GM03348 (cell line): ENCODE results near the gene PVR.
"Not testable (repeated sequence)": the region's sequence is repeated elsewhere in the genome, so short reads cannot be mapped to it uniquely, and the experiment has no call there.

Experiments used
- DNase-seq: peaks from one replicate; pipeline ENCODE4 v3.0.0; 2012; ENCODE audit warnings: low spot score

The PVR gene

DNA sequence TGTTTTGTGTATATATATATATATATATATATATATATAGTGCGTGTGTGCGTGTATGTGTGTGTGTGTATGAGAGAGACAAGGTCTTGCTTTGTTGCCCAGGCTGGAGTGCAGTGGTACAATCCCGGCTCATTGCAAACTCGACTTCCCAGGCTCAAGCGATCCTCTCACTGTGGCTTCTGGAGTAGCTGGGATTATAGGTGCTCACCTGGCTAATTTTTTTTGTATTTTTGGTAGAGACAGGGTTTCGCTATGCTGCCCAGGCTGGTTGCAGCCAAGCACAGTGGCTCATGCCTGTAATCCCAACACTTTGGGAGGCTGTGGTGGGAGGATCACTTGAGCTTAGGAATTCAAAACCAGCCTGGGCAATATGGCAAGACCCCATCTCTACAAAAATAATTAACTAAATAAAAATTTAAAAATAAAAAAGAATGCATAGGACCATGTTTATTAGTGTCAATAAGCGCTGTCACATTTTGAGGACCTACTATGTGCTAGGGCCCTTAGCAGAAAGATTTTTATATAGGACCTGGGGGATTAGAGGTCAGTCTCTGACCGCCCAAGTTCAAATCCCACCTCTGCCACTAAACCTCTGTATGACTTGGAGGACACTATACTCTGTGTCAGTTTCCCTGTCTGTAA lies 1.8 kb downstream of the PVR start:
- DNase-seq: no peak

DNA sequence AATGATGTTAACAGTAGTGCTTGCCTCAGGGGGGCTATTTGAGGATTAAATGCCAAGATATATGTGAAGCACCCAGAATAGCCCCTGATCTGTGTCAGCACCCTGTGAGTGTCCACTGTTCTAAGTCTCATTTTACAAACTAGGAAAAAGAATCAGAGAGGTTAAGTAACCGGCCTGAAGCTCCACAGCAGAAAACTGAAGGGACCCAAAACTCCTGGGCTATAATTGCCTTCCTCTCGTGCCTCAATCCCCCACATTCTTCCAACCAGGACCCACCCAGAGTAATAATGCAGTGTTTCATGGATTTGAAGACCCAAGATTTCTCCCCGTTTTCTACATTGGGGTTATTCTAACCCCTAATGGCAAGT lies 2.3 kb downstream of the PVR start:
- no peak for DNase-seq

DNA sequence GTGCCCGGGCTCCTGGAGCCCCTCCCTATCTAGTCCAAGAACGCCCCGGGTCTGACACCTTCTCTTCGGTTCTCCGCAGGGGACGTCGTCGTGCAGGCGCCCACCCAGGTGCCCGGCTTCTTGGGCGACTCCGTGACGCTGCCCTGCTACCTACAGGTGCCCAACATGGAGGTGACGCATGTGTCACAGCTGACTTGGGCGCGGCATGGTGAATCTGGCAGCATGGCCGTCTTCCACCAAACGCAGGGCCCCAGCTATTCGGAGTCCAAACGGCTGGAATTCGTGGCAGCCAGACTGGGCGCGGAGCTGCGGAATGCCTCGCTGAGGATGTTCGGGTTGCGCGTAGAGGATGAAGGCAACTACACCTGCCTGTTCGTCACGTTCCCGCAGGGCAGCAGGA lies 3.4 kb downstream of the PVR start:
- no peak for DNase-seq

- peak; percentile 31 for DNase-seq
Measured at GRCh38 chr19:44648631-44649251, 5.0 kb downstream of the PVR start.

DNA sequence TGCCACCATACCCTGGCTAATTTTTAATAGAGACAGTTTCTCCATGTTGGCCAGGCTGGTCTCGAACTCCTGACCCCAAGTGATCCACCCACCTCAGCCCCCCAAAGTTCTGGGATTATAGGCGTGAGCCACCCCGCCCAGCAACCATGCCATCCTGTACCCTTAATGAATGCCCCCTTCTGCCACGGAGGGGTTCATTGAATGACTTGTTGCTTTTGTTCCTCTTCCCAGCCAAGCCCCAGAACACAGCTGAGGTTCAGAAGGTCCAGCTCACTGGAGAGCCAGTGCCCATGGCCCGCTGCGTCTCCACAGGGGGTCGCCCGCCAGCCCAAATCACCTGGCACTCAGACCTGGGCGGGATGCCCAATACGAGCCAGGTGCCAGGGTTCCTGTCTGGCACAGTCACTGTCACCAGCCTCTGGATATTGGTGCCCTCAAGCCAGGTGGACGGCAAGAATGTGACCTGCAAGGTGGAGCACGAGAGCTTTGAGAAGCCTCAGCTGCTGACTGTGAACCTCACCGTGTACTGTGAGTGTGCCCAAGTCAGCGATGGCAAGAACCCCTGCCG lies 6.0 kb downstream of the PVR start:
- no peak for DNase-seq

GRCh38 chr19:44653343-44653742 lies 9.6 kb downstream of the PVR start:
- no peak for DNase-seq

DNA sequence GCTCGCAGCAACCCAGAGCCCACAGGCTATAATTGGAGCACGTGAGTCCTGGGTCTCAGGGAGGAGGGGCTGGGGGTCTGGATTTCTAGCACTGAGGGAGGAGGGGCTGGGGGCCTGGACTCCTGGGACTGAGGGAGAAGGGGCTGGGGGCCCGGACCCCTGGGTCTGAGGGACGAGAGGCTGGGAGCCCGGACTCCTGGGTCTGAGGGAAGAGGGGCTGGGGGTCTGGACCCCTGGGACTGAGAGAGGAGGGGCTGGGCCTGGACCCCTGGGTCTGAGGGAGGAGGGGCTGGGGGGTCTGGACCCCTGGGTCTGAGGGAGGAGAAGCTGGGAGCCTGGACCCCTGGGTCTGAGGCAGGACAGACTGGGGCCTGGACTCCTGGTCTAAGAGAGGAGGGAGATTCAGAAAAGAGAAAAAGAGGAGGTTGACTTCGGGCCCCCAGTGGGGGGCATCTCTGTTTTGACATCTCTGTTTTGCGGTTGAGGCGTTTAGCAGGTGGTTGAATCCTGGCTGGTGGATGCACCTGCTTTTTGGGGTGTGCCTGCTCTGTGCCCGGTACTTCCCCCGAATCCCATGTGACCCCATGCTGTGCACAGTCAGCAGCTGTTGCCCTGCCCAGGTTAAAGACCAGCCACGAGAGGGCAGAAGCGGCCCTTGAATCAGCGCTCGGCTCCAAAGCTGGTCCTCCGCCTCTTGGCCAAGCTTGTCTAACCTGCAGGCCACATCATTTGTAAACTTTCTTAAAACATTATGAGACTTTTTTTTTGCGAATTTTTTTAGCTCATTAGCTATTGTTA lies 10.5 kb downstream of the PVR start:
- no peak for DNase-seq

- DNase-seq: peak; percentile 63
Measured at GRCh38 chr19:44657211-44657921, 13.7 kb downstream of the PVR start.

GRCh38 chr19:44658069-44658733 lies 14.5 kb downstream of the PVR start:
- DNase-seq: no peak

DNA sequence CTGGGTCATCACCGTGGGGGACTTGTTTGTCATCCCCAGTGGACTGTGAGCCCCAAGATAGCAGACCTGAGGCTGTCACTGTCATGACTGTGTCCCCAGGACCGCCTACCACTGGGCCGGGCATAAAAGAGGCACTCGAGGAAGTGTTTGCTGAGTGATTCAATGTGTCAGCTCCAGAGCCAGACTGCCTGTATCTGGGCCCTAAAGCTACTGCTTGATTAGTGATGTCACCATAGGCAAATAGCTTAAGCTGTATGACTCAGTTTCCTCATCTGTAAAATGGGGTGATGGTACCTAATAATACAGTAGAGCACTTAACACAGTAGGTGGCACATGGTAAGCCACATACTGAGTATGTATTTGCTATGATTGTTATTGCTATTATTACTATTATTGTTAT lies 16.4 kb downstream of the PVR start:
- no peak for DNase-seq

DNA sequence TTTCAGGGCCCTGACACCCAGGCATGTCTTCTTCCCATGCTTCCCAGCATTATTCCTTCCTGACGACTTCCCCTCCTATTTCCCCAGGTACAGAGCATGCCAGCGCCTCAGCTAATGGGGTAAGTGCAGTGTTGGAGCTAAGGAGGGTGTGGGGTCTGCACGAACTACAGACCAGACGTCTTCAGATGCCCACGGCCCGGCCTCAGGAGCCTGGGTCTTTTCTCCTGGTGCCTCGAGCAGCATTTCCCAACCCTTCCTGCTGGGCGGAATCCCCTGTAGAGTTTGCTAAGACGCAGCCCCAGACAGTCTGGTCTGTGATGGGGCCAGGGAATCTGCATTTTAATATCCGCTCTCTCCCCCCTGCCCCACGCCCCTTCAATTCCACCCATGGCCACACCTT lies 17.5 kb downstream of the PVR start:
- no peak for DNase-seq

DNA sequence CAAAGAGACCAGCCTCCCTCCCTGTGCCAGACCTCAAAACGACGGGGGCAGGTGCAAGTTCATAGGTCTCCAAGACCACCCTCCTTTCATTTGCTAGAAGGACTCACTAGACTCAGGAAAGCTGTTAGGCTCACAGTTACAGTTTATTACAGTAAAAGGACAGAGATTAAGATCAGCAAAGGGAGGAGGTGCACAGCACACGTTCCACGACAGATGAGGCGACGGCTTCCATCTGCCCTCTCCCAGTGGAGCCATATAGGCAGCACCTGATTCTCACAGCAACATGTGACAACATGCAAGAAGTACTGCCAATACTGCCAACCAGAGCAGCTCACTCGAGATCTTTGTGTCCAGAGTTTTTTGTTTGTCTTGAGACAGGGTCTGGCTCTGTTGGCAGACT lies 18.2 kb downstream of the PVR start:
- no peak for DNase-seq

DNA sequence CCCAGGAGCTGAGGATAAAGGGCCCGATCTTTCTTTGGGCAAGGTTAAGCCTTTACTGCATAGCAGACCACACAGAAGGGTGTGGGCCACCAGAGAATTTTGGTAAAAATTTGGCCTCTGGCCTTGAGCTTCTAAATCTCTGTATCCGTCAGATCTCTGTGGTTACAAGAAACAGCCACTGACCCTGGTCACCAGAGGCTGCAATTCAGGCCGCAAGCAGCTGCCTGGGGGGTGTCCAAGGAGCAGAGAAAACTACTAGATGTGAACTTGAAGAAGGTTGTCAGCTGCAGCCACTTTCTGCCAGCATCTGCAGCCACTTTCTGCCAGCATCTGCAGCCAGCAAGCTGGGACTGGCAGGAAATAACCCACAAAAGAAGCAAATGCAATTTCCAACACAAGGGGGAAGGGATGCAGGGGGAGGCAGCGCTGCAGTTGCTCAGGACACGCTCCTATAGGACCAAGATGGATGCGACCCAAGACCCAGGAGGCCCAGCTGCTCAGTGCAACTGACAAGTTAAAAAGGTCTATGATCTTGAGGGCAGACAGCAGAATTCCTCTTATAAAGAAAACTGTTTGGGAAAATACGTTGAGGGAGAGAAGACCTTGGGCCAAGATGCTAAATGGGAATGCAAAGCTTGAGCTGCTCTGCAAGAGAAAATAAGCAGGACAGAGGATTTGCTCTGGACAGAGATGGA lies 19.1 kb downstream of the PVR start:
- peak; percentile 18 for DNase-seq

GRCh38 chr19:44663996-44664395 lies 20.3 kb downstream of the PVR start:
- no peak for DNase-seq

DNA sequence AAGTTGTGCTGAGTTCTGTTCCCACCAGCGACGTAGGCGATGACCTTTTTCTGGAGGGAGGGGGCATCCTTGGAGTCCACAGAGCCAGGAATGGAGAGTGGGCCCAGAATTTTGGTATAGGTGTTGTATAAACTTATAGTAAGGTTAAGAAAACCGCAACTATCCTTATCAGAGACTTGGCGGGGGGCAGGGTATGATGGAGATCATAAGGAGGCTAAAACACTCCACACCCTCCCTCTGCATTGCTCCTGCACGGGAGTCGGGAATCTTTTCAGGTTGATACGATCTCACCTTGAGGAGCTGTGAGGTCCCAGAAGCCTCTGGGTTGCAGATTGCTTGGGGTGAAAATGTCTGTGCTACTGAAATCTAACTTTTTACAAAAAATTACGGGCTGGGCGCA lies 21.3 kb downstream of the PVR start:
- DNase-seq: no peak

DNA sequence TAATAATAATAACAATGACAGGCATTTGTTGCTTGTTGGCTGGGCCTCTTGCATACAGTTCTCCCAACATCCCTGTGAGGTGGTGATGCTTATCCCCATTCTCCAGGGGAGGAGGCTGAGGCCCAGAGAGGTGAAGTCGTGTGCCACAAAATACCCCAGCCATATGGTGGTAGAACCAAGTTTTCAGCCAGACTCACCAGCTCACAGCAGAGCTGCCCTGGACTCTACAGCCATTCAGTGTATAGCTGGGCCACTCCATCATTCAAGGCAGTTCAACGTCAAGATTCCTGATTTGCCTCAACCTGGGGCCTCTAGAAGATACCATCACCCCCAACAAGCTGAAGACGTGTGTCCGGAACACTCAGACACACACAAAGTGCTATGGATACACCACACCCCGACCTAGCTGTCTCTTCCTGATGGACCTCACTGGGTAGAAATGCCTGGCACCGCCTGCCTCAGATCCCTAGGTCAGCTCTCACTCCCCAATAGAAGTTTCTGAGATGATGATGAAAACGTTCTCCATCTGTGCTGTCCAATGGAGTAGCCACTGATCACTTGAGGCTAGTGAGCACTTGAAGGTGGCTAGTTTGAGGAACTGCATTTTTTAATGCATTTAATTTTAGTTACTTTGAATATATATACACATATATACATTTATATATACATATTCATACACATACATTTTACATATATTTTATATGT lies 23.3 kb downstream of the PVR start:
- no peak for DNase-seq

DNA sequence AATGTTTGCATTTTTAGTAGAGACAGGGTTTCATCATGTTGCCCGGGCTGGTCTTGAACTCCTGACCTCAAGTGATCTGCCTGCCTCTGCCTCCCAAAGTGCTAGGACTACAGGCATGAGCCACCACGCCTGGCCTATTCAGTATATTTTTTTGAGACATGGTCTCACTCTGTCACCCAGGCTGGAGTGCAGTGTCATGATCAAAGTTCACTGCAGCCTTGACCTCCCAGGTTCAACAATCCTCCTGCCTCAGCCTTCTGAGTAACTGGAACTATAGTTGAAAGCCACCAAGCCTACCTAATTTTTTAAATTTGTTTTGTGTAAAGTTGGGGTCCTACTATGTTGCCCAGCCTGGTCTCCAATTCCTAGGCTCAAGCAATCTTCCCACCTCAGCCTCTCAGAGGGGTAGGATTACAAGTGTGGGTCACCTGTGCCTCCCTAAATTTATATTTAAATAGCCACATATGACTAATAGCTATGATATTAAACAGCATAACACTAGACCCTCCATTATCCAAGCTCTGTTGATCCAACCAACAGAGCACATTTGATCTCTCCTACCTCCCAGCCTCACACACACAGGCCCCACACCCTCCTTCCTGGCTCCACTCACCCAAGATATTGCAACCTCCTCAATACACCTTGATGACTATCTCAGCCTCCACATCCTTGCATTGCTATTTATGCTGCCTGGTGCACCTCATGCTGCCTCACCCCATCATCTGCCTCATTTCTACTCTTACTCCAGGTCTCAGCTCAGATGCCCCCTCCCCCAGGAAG lies 25.5 kb downstream of the PVR start:
- DNase-seq: no peak

DNA sequence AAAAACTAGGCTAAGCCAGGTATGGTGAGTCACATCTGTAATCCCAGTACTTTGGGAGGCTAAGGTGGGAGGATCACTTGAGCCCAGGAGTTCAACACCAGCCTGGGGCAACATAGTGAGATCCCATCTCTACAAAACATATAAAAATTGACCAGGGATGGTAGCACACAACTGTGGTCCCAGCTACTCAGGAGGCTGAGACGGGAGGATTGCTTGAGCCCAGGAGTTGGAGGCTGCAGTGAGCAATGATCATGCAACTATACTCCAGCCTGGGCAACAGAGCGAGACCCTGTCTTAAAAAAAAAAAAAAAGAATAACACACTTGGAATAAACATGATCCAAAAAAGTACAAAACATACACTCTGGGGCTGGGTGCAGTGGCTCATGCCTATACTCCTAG lies 26.3 kb downstream of the PVR start:
- not testable (repeated sequence) for DNase-seq

- no peak for DNase-seq
Measured at GRCh38 chr19:44671400-44671799, 27.7 kb downstream of the PVR start, which contains the start of gene CEACAM19. CEACAM19 (plus strand) TSS chr19:44671482; CDS start chr19:44671932, 450 bp downstream.

DNA sequence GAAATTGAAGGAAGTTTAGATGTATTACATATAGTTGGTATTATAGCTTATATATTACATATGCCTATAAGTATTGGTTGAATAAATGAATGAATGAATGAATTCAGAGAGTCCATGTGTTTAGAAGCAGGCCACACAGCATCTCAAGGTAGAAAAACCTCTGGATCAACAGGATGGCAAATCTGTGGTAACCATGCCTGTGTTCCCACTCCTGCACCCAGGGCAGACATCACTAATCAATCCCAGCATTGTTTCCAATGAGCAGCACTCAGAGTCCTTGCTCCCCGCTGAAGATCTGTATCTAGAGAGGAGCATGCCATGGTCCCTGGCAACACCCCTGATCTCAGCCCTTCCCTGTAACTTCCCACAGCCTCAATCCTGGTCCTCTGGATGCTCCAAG lies 28.5 kb downstream of the PVR start:
- no peak for DNase-seq
